Measurements from ENCODE around the gene OR2V2. TPM values are rescaled to one million over a fixed set of nuclear protein-coding genes. Genes with fewer than 3 reads are reported as not detected.

The OR2V2 gene
- total RNA-seq, 1 experiment from 2014 or later, result not detected

- no peaks in the 10 kb centered on the region for H3K27me3 ChIP-seq (ENCODE audit: insufficient read depth, low read length)
- no peak overlapping the region for H3K14ac ChIP-seq (ENCODE audit: insufficient read depth, low read length)
- no CpG with 5 or more reads among the region's 25 CpGs for WGBS (ENCODE audit: extremely low coverage, insufficient read length, low lambda C conversion rate)
- H2BK15ac ChIP-seq (ENCODE audit: low read depth, low read length), result no peak overlapping the region
- H3K4me2 ChIP-seq (ENCODE audit: insufficient read depth, insufficient read length, low read length), result no peak overlapping the region
- H3K56ac ChIP-seq (ENCODE audit: insufficient read length, low read depth, low read length), result no peak overlapping the region
- peak; percentile 83 for TF ChIP-seq CTCF (conservative IDR thresholded peaks at IDR 0.05)
- H2AFZ ChIP-seq (ENCODE audit: low read length), result no peak overlapping the region
- H3K4ac ChIP-seq (ENCODE audit: low read depth, low read length), result no peak overlapping the region
- no peak overlapping the region for H3K18ac ChIP-seq (ENCODE audit: insufficient read length, low read depth, low read length)
- Mint-ChIP-seq H3K27me3 (ENCODE audit: low read depth) (peaks cover 7% of the 10 kb centered on the region), H3K9me3 (peaks cover 7 to 17% of the 10 kb centered on the region in 2 experiments), H3K4me1 (peaks cover 8 to 11% of the 10 kb centered on the region in 2 experiments), H3K27ac (no peak overlapping the region), H3K36me3 (ENCODE audit: insufficient read depth in 1 of 3, low read depth in 3 of 3) (peaks cover 0 to 4% (median 2%) of the 10 kb centered on the region in 3 experiments; a peak in 3 of 7 replicates), H3K4me3 (peak overlapping the region; percentile 38 to 68)
- no peak overlapping the region for H2BK5ac ChIP-seq (ENCODE audit: insufficient read length, low read length)
- H4K8ac ChIP-seq (replicated peaks; ENCODE audit: insufficient read length, low read depth, low read length), result no peak overlapping the region
- H3K79me2 ChIP-seq (ENCODE audit: insufficient read depth, low read length), result no peaks in the 10 kb centered on the region
- no peak overlapping the region for H4K5ac ChIP-seq (ENCODE audit: insufficient read length, low read depth, low read length)
- no peak overlapping the region for H2BK12ac ChIP-seq (ENCODE audit: insufficient read length, low read depth, low read length)
- no peak overlapping the region for H3T11ph ChIP-seq (ENCODE audit: low read length)
- no peaks in the 10 kb centered on the region for H3K4me1 ChIP-seq (ENCODE audit: insufficient read depth, low read length)
- no peaks in the 10 kb centered on the region for H3K79me1 ChIP-seq (ENCODE audit: insufficient read depth, low read depth, low read length, poor library complexity, severe bottlenecking)
- no peak overlapping the region for H2BK20ac ChIP-seq (ENCODE audit: low read depth, low read length, poor library complexity, severe bottlenecking)
- no peak overlapping the region for H2AK5ac ChIP-seq (ENCODE audit: insufficient read length, low read length)
- DNase-seq, result peak; percentile 87
- no peak overlapping the region for H4K91ac ChIP-seq (ENCODE audit: insufficient read length, low read depth, low read length)
- no peaks in the 10 kb centered on the region for H4K20me1 ChIP-seq (ENCODE audit: control insufficient read depth, insufficient read depth, insufficient read length)
- H3K9ac ChIP-seq (ENCODE audit: extremely low read depth, insufficient read length, low read length), result no peak overlapping the region
- no peak overlapping the region for H3K23ac ChIP-seq (ENCODE audit: insufficient read length, low read depth, low read length)
- no peak overlapping the region for H2BK120ac ChIP-seq (ENCODE audit: low read depth, low read length, poor library complexity, severe bottlenecking)
- H3K9me3 ChIP-seq (ENCODE audit: control insufficient read depth, low read depth, low read length), result no peaks in the 10 kb centered on the region
- no peaks in the 10 kb centered on the region for H3K23me2 ChIP-seq (ENCODE audit: insufficient read length, low read depth, low read length, poor library complexity, severe bottlenecking)
- H3K27ac ChIP-seq (ENCODE audit: insufficient read length, low read depth, low read length), result no peak overlapping the region
Measured at GRCh38 chr5:181181650-181182565, 34.5 kb downstream of the OR2V2 start.

All from H9 (cell line).